HT1080 (cell line): ENCODE results near the gene INKA1. TPM values are rescaled to one million over a fixed set of nuclear protein-coding genes. Genes with fewer than 3 reads are reported as not detected.
"Not testable (repeated sequence)": the region's sequence is repeated elsewhere in the genome, so short reads cannot be mapped to it uniquely, and the experiment has no call there.

Experiments
- DNase-seq: peaks from one replicate; pipeline ENCODE4 v3.0.0-alpha.2; 2015; ENCODE audit warnings: low read depth
- polyA plus RNA-seq, 2 experiments: library from polyadenylated mRNA; depleted of rRNA; stranded (reverse); fragments of >200 nt; gene quantifications; 2 replicates each; pipeline ENCODE4 v1.2.3, GENCODE V29; 2015
- total RNA-seq: library from RNA; depleted of rRNA; stranded (reverse); fragments of >200 nt; shearing (Covaris generic); gene quantifications from 2 replicates; pipeline ENCODE4 v1.2.3, GENCODE V29; 2014; rRNA removed

Gene INKA1
- 1.6 and 5.1 TPM in 2 replicates for total RNA-seq
- polyA plus RNA-seq (2015; cell fraction: cytosol; rRNA removed), result 2.3 TPM in 2 replicates
- polyA plus RNA-seq (2015; cell fraction: nucleus; rRNA removed), result 0.44 and 1.3 TPM in 2 replicates

GRCh38 chr3:49802719-49803464 is at the start of gene INKA1:
Gene INKA1 (plus strand): TSS chr3:49803261. CDS start chr3:49803393, 132 bp downstream.
- DNase-seq, result peak; percentile 77

DNA sequence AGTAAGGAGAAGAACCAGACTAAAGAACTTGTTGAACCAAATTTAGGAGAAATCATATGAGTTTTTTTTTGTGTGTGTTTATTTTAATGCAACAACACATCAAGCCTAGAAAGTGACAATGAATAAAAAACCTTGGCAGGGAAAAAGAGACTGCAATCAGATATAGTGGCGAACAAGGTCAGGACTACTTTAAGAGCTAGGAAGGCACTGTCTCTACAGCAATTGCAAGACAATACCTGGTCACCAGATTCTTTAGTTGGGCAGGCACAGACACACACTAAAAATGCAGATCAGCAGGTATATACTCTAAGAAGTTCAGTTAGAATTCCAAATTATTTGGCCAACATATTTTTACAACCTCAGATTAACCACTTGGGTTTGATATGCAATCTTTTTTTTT is 48.5 kb upstream of the INKA1 start:
- DNase-seq, result no peak

GRCh38 chr3:49756036-49756435 is 47.0 kb upstream of the INKA1 start:
- DNase-seq, result no peak

DNA sequence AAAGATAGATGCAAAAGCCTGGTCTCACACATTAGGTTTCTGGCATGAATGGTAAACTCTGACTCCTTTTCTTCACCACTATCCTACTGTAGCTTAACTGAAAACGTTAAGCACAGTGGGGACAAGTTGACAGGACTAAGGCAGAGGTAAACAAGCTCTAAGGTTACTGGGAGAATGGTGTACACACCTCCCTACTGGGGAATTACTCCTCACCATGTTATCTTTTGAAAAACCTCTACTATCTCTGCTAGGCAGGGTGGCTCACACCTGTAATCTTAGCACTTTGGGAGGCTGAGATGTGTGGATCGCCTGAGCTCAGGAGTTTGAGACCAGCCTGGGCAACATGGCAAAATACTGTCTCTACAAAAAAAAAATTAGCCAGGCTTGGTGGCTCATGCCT is 45.9 kb upstream of the INKA1 start:
- DNase-seq, result no peak

GRCh38 chr3:49759226-49759625 is 43.8 kb upstream of the INKA1 start:
- DNase-seq, result no peak

- no peak for DNase-seq
These were observed 41.4 kb upstream of the INKA1 start for GRCh38 chr3:49761661-49762060.

- no peak for DNase-seq
These were observed 39.1 kb upstream of the INKA1 start for GRCh38 chr3:49763981-49764380.

GRCh38 chr3:49769286-49769915 is 33.7 kb upstream of the INKA1 start:
- no peak for DNase-seq

DNA sequence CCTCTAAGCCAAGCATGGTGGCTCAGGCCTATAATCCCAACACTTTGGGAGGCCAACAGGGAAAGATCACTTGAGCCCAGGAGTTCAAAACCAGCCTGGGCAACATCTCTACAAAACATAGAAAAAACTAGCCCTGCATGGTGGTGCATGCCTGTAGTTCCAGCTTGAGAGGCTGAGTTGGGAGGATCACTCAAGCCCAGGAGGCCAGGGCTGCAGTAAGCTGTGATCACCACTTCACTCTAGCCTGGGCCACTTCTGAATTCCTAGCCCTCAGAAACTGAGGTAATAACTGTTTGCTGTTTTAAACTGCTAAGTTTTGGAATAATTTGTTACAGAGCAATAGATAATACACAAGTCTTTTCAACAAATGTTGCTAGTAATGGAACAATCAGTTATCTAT is 33.1 kb upstream of the INKA1 start:
- no peak for DNase-seq

DNA sequence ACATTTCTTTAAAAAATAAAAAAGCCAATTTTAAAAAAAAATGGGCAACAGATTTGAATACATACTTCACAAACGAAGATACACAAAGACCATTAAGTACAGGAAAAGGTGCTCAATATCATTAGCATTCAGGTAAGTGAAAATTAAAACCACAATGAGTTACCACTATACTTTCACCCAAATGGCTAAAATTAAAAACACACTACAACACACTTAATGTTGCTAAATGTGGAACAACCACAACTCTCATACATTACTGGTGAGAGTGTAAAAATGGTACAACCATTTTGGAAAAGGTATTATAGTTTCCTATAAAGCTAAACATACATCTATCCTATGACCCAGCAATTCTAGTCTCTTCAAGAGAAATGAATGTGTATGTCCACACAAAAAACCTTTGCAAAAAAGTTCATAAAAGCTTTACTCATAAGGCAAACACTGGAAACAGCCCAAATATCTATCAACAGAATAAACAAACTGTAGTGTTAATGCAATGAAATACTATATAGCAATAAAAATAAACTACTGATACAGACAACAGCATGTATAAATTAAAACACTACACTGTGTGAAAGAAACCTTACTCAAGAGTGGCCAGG is 31.6 kb upstream of the INKA1 start:
- no peak for DNase-seq

DNA sequence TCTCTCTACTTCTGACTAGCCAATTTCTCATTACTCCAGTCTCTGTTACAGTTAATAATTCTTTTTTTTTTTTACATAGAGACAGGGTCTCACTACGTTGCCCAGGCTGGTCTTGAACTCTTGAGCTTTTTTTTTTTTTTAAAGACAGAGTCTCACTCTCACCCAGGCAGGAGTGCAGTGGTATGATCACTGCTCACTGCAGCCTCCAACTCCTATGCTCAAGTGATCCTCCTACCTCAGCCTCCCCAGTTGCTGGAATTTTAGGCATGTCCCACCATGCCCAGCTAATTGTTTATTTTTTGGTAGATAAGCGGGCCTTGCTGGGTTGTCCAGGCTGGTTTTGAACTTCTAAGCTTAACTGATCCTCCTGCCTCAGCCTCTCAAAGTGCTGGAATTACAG is 30.4 kb upstream of the INKA1 start:
- no peak for DNase-seq

GRCh38 chr3:49775538-49775937 is 27.5 kb upstream of the INKA1 start:
- DNase-seq, result no peak

GRCh38 chr3:49776101-49776500 is 27.0 kb upstream of the INKA1 start:
- not testable (repeated sequence) for DNase-seq

DNA sequence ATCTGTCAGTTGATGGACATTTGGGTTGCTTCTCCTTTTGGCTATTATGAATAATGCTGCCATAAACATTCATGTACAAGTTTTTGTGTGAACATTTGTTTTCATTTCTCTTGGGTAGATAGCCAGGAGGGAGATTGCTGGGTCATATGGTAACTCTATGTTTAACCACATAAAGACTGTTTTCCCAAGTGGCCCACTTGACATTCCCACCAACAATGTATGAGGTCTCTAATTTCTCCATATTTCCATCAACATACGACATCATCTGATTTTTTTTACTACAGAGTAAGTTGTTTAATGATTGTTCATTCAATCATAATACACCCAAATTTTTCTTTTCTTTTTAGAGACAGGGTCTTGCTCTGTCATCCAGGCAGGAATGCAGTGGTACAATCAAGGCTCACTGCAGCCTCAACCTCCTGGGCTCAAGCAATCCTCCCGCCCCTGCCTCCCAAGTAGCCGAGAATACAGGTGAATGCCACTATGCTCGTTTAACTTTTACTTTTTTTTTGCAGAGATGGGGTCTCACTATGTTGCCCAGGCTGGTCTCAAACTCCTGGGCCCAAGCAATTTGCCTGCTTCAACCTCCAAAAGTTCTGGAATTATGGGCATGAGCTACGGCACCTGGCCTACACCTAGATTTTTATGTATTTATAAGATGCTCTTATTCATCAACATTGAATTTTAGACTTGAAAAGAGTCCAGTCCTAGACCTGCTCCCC is 23.5 kb upstream of the INKA1 start:
- no peak for DNase-seq

DNA sequence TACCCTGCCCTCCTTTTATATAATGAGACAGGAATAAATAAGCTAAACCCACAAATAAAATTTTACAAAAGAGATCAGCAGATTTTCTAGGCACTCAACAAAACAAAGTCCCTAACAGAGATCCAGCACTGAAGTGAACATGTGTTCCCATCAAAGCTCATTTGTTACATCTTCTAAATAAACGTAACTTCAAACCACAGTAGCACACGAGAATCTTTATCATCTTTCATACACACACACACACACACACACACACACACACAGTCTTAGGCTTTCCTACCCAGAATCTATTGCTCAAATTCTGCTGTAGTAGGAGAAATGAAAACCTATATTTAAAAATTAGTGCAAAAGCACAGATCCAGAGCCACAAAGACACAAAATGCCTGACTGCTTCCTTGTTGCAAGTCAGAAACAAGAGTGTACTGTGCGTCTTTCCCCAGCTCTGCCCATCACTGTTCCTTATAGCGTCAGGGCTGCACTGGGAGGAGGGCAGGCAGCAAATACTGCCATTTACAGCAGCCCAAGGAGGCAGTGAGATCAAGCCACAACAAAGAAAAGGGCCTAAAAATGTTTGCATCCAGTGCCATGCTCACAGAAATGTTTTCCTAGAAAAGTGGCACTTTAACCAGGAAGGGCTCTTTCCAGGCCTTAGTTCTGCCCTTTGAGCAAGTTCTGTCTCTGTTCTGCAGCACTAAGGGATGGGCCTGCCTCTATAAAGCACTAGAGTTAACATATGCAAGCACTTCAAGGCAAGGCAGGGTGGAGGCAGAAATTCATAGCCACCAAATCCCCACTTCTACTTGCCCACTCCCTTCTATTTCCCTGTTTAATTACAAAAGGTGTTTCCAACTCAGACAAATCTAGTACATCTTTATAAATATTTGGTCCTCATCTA is 22.7 kb upstream of the INKA1 start:
- DNase-seq, result no peak

- not testable (repeated sequence) for DNase-seq
These were observed 22.1 kb upstream of the INKA1 start for GRCh38 chr3:49780975-49781365.

DNA sequence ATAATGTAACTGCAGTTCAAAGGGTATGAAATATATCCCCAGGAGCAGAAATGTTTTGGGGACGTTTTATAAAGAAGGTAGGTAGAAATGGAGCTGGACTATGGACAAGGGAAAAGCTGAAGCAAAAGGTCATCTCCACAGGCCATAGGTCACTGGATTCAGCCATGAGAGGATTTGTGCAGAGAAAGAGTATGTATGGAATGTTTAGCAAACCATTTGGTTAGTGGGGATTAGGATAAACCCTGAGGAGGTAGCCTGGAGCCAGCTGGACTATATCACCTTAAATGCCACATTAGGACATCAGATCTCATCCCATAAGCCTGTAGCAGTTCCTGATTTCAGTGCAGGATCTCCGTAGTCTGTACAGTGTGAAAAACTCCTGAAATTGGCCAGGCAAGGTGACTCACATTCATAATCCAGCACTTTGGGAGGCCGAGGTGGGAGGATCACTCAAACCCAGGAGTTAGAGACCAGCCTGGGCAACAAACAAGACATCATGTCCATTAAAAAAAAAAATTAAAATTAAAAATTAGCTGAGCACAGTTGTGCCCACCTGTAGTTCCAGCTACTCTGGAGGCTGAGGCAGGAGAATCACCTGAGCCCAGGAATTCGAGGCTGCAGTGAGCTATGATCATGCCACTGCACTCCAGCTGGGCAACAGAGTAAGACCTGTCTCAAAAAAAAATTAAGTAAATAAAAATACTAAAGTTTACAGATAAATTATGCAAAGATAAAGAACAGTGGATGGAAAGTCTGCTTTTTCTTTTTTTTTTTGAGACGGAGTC is 21.5 kb upstream of the INKA1 start:
- no peak for DNase-seq

DNA sequence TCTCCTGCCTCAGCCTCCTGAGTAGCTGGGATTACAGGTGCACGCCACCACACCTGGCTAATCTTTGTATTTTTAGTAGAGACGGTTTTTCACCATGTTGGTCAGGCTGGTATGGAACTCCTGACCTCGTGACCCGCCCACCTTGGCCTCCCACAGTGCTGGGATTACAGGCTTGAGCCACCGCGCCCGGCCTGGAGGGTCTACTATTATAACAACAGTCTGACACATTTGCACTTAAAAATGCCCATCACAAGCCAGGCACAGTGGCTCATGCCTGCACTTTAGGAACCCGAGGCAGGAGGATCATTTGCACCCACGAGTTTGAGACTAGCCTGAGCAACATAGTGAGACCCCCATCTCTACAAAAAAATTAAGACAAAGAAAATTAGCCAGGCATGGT is 20.8 kb upstream of the INKA1 start:
- DNase-seq, result not testable (repeated sequence)

- peak; percentile 30 for DNase-seq
These were observed 17.3 kb upstream of the INKA1 start for GRCh38 chr3:49785565-49786356.
